ENCODE measurements around the gene DNAH11.

DNA sequence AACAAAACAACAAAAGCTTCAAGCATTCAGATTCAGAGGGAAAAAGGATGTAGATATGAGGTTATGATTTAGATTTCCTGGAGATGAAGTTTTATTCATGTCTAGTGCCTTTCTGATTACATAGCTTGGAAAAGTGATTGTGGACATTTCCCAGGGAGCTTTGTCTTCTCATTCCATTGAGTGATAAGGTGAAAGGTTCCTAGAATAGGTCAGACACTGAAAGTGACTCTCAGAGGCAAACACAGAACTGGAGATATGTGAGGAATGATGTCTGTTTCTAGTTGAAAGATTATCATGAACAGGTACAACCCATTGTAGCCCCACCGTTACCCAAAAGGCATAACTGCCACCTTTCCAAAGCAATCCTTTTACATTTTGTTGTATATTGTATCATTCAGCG lies 223.4 kb downstream of the DNAH11 start:
- TF ChIP-seq HNRNPH1 (optimal IDR thresholded peaks at IDR 0.05; ENCODE audit: low read depth, low read length) (no peak), KHSRP (IDR thresholded peaks at IDR 0.05) (no peak), ZEB2 (IDR thresholded peaks at IDR 0.05) (no peak), MYBL2 (IDR thresholded peaks at IDR 0.05; ENCODE audit: low read depth) (no peak), MYBL2 (CRISPR knock-in tag; IDR thresholded peaks at IDR 0.05; ENCODE audit: borderline replicate concordance) (no peak), ZNF584 (CRISPR knock-in tag; IDR thresholded peaks at IDR 0.05; ENCODE audit: low read depth) (no peak), ADNP (tag; IDR thresholded peaks at IDR 0.05) (no peak), POLR2A (conservative IDR thresholded peaks at IDR 0.05) (no peak), TBP (optimal IDR thresholded peaks at IDR 0.05; ENCODE audit: low read depth, low read length) (no peak), TAF7 (tag; IDR thresholded peaks at IDR 0.05) (no peak), NFE2L1 (tag; IDR thresholded peaks at IDR 0.05; ENCODE audit: borderline replicate concordance, low read depth) (no peak)
- TF ChIP-seq, protein P1, sequence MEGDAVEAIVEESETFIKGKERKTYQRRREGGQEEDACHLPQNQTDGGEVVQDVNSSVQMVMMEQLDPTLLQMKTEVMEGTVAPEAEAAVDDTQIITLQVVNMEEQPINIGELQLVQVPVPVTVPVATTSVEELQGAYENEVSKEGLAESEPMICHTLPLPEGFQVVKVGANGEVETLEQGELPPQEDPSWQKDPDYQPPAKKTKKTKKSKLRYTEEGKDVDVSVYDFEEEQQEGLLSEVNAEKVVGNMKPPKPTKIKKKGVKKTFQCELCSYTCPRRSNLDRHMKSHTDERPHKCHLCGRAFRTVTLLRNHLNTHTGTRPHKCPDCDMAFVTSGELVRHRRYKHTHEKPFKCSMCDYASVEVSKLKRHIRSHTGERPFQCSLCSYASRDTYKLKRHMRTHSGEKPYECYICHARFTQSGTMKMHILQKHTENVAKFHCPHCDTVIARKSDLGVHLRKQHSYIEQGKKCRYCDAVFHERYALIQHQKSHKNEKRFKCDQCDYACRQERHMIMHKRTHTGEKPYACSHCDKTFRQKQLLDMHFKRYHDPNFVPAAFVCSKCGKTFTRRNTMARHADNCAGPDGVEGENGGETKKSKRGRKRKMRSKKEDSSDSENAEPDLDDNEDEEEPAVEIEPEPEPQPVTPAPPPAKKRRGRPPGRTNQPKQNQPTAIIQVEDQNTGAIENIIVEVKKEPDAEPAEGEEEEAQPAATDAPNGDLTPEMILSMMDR (IDR thresholded peaks at IDR 0.05 in 2 of 3, conservative IDR thresholded peaks at IDR 0.05 in 1 of 3; ENCODE audit: insufficient read depth in 2 of 3, low read depth in 1 of 3, low read length in 3 of 3): no peak

Measured in K562 (cell line).